Astrocyte (in vitro differentiated cells and primary cell): ENCODE data around the gene NDUFA11. TPM values are rescaled to one million over a fixed set of nuclear protein-coding genes. Genes with fewer than 3 reads are reported as not detected.

ENCODE experiments used
- DNase-seq: peaks from one replicate; pipeline ENCODE4 v3.0.0-alpha.2; 2010; ENCODE audit warnings: low read depth
- FAIRE-seq: peaks from 2 replicates; lab custom pipeline; 2011; peaks lifted over from hg19 to GRCh38; lab: Jason Lieb, UNC
- H2AFZ ChIP-seq: 2 replicates; pipeline ENCODE4 v1.6.0; 2012; ENCODE audit warnings: low read depth, low read length, inconsistent platforms
- H3K27ac ChIP-seq: 2 replicates; pipeline ENCODE4 v1.5.1; 2011; ENCODE audit warnings: low read depth, low read length, inconsistent platforms
- H3K27me3 ChIP-seq: 2 replicates; pipeline ENCODE4 v1.6.0; 2011; ENCODE audit warnings: low read length, inconsistent platforms; ENCODE audit not compliant: insufficient read depth
- H3K36me3 ChIP-seq: 2 replicates; pipeline ENCODE4 v1.5.1; 2011; ENCODE audit warnings: low read length, inconsistent platforms; ENCODE audit not compliant: insufficient read depth
- H3K4me1 ChIP-seq: 2 replicates; pipeline ENCODE4 v1.5.1; 2011; ENCODE audit warnings: low read length, inconsistent platforms; ENCODE audit not compliant: insufficient read depth
- H3K4me2 ChIP-seq: 2 replicates; pipeline ENCODE4 v1.6.0; 2012; ENCODE audit warnings: low read length, inconsistent platforms
- H3K4me3 ChIP-seq: 2 replicates; pipeline ENCODE4 v1.5.1; 2011; ENCODE audit warnings: low read depth, mild to moderate bottlenecking, low read length, inconsistent platforms; ENCODE audit not compliant: insufficient read depth
- H3K79me2 ChIP-seq: 2 replicates; pipeline ENCODE4 v1.6.0; 2012; ENCODE audit warnings: mild to moderate bottlenecking, low read length, inconsistent platforms; ENCODE audit not compliant: insufficient read depth
- H3K9ac ChIP-seq: 2 replicates; pipeline ENCODE4 v1.6.0; 2012; ENCODE audit warnings: mild to moderate bottlenecking, low read length, inconsistent platforms
- H3K9me3 ChIP-seq: 2 replicates; pipeline ENCODE4 v1.5.1; 2012; ENCODE audit warnings: low read depth, mild to moderate bottlenecking, low read length, inconsistent platforms; ENCODE audit not compliant: insufficient read depth
- H4K20me1 ChIP-seq: 2 replicates; pipeline ENCODE4 v1.6.0; 2012; ENCODE audit warnings: low read length, inconsistent platforms; ENCODE audit not compliant: insufficient read depth
- H3K27ac Mint-ChIP-seq: one replicate; pipeline ENCODE4 v1.8.0; 2021; ENCODE audit warnings: mild to moderate bottlenecking, mixed read lengths; ENCODE audit not compliant: unreplicated experiment
- H3K27me3 Mint-ChIP-seq: one replicate; pipeline ENCODE4 v1.8.0; 2021; ENCODE audit warnings: low read depth, mixed read lengths; ENCODE audit not compliant: unreplicated experiment
- H3K36me3 Mint-ChIP-seq: one replicate; pipeline ENCODE4 v1.8.0; 2021; ENCODE audit warnings: low read depth, mixed read lengths; ENCODE audit not compliant: unreplicated experiment
- H3K4me1 Mint-ChIP-seq: one replicate; pipeline ENCODE4 v1.8.0; 2021; ENCODE audit warnings: low read depth, mixed read lengths; ENCODE audit not compliant: unreplicated experiment
- H3K4me3 Mint-ChIP-seq: one replicate; pipeline ENCODE4 v1.8.0; 2021; ENCODE audit warnings: mild to moderate bottlenecking, moderate library complexity, mixed read lengths; ENCODE audit not compliant: unreplicated experiment
- H3K9me3 Mint-ChIP-seq: one replicate; pipeline ENCODE4 v1.8.0; 2021; ENCODE audit warnings: mild to moderate bottlenecking, mixed read lengths; ENCODE audit not compliant: unreplicated experiment
- EZH2 ChIP-seq: IDR thresholded peaks from 2 replicates; pipeline ENCODE4 v1.6.1; 2012; ENCODE audit warnings: mild to moderate bottlenecking, low read length, inconsistent platforms; ENCODE audit not compliant: insufficient read depth
- total RNA-seq: library from RNA; stranded (reverse); gene quantifications from 2 replicates; pipeline ENCODE4 v1.2.1, GENCODE V29; 2021
- TF ChIP-seq, protein P1 (sequence below): IDR thresholded peaks from 2 replicates; pipeline ENCODE4 v1.5.1; 2011; ENCODE audit warnings: low read depth, mild to moderate bottlenecking, inconsistent platforms, low read length, moderate library complexity; ENCODE audit not compliant: insufficient read depth

The NDUFA11 gene
- total RNA-seq, 1 donor from 2014 or later: 286 TPM

DNA sequence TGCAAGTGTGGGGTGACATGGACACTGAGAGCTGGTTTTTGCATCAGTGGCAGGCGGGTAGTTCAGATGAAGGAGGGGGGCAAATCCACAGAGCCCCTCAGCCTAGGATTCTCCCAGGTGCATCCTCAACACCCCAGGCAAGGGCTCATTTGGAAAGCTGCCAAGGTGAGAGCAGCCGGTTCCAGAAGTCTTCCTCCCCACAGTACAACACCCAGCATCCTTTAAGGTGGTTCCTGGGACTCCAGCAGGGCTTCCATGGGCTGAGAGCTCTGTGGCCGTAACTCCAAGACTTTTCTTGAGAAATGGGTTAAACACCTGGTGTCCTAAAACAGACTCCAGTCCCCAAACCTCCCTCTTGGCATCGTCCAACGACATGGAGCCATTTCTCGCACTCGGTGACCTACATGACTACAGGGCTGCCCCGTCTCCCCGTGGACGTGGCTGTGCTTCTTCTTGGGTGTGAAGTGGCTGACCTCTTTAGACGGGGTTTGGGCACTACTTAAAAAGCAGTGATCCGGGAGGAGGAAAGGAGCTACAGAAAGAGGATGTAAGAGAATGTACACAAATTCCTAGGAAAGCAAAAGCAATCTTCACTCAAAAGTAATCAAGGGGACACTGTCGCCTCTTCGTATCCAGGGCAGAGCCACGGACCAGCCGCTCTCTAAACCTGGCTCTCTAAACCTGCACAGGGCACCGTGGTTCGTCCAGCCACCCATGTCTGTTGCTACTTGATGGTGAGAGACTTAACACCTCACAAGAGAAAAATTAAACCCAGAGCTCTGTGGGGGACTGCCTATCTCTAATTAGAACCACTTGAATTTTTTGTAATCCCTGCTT is 48.8 kb upstream of the NDUFA11 start:
- H3K27ac ChIP-seq: no peak overlapping the region
- TF ChIP-seq, protein P1, sequence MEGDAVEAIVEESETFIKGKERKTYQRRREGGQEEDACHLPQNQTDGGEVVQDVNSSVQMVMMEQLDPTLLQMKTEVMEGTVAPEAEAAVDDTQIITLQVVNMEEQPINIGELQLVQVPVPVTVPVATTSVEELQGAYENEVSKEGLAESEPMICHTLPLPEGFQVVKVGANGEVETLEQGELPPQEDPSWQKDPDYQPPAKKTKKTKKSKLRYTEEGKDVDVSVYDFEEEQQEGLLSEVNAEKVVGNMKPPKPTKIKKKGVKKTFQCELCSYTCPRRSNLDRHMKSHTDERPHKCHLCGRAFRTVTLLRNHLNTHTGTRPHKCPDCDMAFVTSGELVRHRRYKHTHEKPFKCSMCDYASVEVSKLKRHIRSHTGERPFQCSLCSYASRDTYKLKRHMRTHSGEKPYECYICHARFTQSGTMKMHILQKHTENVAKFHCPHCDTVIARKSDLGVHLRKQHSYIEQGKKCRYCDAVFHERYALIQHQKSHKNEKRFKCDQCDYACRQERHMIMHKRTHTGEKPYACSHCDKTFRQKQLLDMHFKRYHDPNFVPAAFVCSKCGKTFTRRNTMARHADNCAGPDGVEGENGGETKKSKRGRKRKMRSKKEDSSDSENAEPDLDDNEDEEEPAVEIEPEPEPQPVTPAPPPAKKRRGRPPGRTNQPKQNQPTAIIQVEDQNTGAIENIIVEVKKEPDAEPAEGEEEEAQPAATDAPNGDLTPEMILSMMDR: no peak
- no peak for TF ChIP-seq EZH2
- H3K4me1 ChIP-seq: peaks cover 28% of the 10 kb centered on the region
- Mint-ChIP-seq H3K27ac (peak overlapping the region; percentile 79), H3K27me3 (no peaks in the 10 kb centered on the region), H3K4me3 (no peak overlapping the region), H3K4me1 (peaks cover 48% of the 10 kb centered on the region), H3K36me3 (peaks cover 24% of the 10 kb centered on the region), H3K9me3 (no peaks in the 10 kb centered on the region)
- no peak for FAIRE-seq
- no peaks in the 10 kb centered on the region for H3K27me3 ChIP-seq
- H4K20me1 ChIP-seq: peaks cover 96% of the 10 kb centered on the region
- H3K36me3 ChIP-seq: peaks cover 6% of the 10 kb centered on the region
- no peak overlapping the region for H3K4me3 ChIP-seq
- no peak for DNase-seq
- H2AFZ ChIP-seq: no peak overlapping the region
- H3K79me2 ChIP-seq: peaks cover 93% of the 10 kb centered on the region
- no peaks in the 10 kb centered on the region for H3K9me3 ChIP-seq
- no peak overlapping the region for H3K9ac ChIP-seq
- H3K4me2 ChIP-seq: peak overlapping the region; percentile 70

DNA sequence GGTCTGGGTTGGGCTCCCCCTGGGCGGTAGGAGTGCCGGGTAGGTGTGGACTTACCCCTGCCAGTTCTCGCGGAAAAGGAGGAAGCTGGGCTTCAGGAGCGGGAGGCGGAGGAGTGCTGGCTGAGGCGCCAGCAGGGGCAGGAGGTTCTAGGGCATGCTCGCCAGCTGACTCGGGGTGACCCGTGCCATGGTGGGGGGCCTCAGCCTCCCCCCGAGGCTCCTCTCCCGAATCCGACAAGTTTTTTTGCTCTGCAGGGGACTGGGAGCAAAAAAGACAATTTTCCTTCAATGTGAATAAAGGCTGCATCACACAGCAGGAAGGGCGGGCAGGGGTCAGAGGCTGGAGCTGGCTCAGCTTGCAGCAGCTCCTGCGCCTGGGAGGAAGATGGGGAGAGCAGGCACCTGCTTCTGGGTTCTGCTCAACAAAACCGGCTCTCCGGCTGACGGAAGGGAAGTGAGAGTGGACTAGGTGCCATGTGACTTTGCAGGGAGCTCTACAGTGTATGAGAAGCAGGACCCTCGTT is 47.8 kb upstream of the NDUFA11 start:
- Histone ChIP-seq H3K9ac (no peak overlapping the region), H3K27me3 (no peaks in the 10 kb centered on the region), H3K4me1 (peaks cover 26% of the 10 kb centered on the region), H3K9me3 (no peaks in the 10 kb centered on the region), H2AFZ (no peak overlapping the region), H3K4me2 (no peak overlapping the region), H3K79me2 (peaks cover 90% of the 10 kb centered on the region), H3K27ac (no peak overlapping the region), H4K20me1 (peaks cover 94% of the 10 kb centered on the region), H3K4me3 (no peak overlapping the region), H3K36me3 (peaks cover 6% of the 10 kb centered on the region)
- Mint-ChIP-seq H3K27me3 (no peaks in the 10 kb centered on the region), H3K4me3 (no peak overlapping the region), H3K27ac (no peak overlapping the region), H3K4me1 (peaks cover 44% of the 10 kb centered on the region), H3K9me3 (no peaks in the 10 kb centered on the region), H3K36me3 (peaks cover 26% of the 10 kb centered on the region)
- TF ChIP-seq, protein P1: no peak
- no peak for TF ChIP-seq EZH2
- DNase-seq (no peak), FAIRE-seq (no peak)

DNA sequence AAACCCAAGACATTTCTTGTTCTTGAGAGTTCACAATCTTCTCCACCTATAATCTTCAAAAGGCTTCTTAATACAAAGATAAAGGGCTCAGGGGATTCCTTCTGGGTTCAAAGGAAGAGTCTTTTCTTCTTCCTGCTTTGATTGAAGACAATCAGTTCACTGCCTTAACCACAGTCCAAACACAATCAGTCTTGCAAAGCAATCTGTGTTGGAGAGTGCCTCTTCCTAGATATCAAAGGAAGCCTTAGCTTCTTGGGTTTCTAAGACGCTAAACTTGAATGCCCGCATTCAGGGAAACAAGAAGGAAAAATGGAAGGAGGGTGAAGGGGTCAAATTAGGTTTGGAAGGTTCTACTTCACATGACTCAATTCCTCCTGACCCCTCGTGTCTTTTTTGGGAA is 47.2 kb upstream of the NDUFA11 start:
- Mint-ChIP-seq H3K27me3 (no peaks in the 10 kb centered on the region), H3K36me3 (peaks cover 26% of the 10 kb centered on the region), H3K27ac (no peak overlapping the region), H3K4me1 (peaks cover 42% of the 10 kb centered on the region), H3K4me3 (no peak overlapping the region), H3K9me3 (no peaks in the 10 kb centered on the region)
- no peak overlapping the region for H3K4me2 ChIP-seq
- no peak overlapping the region for H3K4me3 ChIP-seq
- no peak overlapping the region for H3K27ac ChIP-seq
- peaks cover 26% of the 10 kb centered on the region for H3K4me1 ChIP-seq
- DNase-seq: no peak
- no peak overlapping the region for H3K9ac ChIP-seq
- H3K79me2 ChIP-seq: peaks cover 90% of the 10 kb centered on the region
- H3K36me3 ChIP-seq: peaks cover 6% of the 10 kb centered on the region
- H3K27me3 ChIP-seq: no peaks in the 10 kb centered on the region
- H4K20me1 ChIP-seq: peaks cover 94% of the 10 kb centered on the region
- H2AFZ ChIP-seq: no peak overlapping the region
- TF ChIP-seq, protein P1: no peak
- no peak for TF ChIP-seq EZH2
- FAIRE-seq: no peak
- no peaks in the 10 kb centered on the region for H3K9me3 ChIP-seq
